ENCODE results near the gene CPN2.

Gene CPN2

GRCh38 chr3:194292331-194292730, 58.8 kb downstream of the CPN2 start:
- DNase-seq, result no peak
